A673 (cell line): ENCODE measurements around the gene FAM228B.

ENCODE experiments used
- EZH2 ChIP-seq: fragments of 200-600 bp; sonication (generic); IDR thresholded peaks from 2 replicates; pipeline ENCODE4 v1.6.1; 2017; ENCODE audit warnings: borderline replicate concordance, low read depth, mild to moderate bottlenecking, mixed read lengths, antibody characterized with exemption, low read length; ENCODE audit not compliant: poor library complexity, severe bottlenecking
- TF ChIP-seq, protein P1 (sequence below): fragments of 300-800, 200-600 bp; sonication (generic); conservative IDR thresholded peaks from 2 replicates; pipeline ENCODE4 v1.5.1; 2017; ENCODE audit warnings: low read depth, mild to moderate bottlenecking, antibody characterized with exemption, low read length, moderate library complexity, mixed read lengths

DNA sequence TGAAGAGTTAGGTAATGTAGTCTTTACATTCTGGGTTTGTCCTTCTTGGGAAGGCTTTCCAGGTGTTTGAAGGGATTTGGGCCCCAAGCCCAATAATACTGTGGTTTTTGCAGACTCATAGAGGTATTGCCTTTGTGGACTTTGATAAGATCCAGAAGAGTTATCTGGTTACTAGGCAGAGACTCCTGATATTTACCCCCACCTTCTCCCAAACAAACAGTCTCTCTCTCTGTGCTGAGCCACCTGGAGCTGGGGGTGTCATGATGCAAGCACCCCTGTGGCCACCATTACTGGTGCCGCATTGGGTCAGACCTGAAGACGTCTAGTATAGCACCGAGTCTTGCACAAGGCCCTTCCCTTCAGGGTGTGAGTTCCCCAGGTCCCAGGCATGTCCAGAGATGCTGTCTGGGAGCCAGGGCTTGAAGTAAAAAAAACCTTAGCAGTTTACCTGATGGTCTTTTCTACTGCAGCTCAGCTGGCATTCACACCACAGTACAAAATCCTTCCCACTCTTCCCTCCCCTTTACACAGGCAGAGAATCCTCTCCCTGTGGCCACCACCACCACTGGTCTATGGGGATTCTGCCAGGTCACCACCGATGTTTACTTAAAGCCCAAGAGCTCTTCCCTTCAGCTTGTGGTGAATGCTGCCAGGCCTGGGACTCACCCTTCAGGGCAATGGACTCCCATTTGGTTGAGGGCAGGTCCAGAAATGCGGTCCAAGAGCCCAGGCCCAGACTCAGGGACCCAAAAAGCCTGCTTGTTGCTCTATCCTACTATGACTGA lies 29.3 kb downstream of the FAM228B start:
- TF ChIP-seq, protein P1, sequence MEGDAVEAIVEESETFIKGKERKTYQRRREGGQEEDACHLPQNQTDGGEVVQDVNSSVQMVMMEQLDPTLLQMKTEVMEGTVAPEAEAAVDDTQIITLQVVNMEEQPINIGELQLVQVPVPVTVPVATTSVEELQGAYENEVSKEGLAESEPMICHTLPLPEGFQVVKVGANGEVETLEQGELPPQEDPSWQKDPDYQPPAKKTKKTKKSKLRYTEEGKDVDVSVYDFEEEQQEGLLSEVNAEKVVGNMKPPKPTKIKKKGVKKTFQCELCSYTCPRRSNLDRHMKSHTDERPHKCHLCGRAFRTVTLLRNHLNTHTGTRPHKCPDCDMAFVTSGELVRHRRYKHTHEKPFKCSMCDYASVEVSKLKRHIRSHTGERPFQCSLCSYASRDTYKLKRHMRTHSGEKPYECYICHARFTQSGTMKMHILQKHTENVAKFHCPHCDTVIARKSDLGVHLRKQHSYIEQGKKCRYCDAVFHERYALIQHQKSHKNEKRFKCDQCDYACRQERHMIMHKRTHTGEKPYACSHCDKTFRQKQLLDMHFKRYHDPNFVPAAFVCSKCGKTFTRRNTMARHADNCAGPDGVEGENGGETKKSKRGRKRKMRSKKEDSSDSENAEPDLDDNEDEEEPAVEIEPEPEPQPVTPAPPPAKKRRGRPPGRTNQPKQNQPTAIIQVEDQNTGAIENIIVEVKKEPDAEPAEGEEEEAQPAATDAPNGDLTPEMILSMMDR = no peak
- TF ChIP-seq EZH2 = no peak
